ENCODE results near the gene PIAS2. TPM values are rescaled to one million over a fixed set of nuclear protein-coding genes. Genes with fewer than 3 reads are reported as not detected.

The PIAS2 gene
- polyA plus RNA-seq, 1 donor (not counting 4 experiments of a cell fraction or from before 2014, with no cell fraction given): 11.4 TPM

- H4K20me1 ChIP-seq (ENCODE audit: control insufficient read depth, extremely low read depth, insufficient read depth, low read length): no peaks in the 10 kb centered on the region
- H3K4me2 ChIP-seq (ENCODE audit: control insufficient read depth, extremely low read depth, insufficient read depth, low read depth, low read length): no peak overlapping the region
- H3K79me2 ChIP-seq (ENCODE audit: control insufficient read depth, insufficient read depth, low read length): no peaks in the 10 kb centered on the region
- no peaks in the 10 kb centered on the region for H3K9me3 ChIP-seq (ENCODE audit: control insufficient read depth, low read depth, low read length)
- FAIRE-seq: no peak
- no peak overlapping the region for H2AFZ ChIP-seq (ENCODE audit: control insufficient read depth, low read length)
- no peaks in the 10 kb centered on the region for H3K36me3 ChIP-seq (ENCODE audit: control insufficient read depth in 2 of 2, extremely low read depth in 1 of 2, insufficient read depth in 2 of 2, low read length in 2 of 2)
- H3K4me3 ChIP-seq (ENCODE audit: control insufficient read depth in 2 of 3, extremely low read depth in 1 of 3, insufficient read depth in 2 of 3, low read depth in 1 of 3, low read length in 3 of 3): no peak overlapping the region
- TF ChIP-seq, protein P1, sequence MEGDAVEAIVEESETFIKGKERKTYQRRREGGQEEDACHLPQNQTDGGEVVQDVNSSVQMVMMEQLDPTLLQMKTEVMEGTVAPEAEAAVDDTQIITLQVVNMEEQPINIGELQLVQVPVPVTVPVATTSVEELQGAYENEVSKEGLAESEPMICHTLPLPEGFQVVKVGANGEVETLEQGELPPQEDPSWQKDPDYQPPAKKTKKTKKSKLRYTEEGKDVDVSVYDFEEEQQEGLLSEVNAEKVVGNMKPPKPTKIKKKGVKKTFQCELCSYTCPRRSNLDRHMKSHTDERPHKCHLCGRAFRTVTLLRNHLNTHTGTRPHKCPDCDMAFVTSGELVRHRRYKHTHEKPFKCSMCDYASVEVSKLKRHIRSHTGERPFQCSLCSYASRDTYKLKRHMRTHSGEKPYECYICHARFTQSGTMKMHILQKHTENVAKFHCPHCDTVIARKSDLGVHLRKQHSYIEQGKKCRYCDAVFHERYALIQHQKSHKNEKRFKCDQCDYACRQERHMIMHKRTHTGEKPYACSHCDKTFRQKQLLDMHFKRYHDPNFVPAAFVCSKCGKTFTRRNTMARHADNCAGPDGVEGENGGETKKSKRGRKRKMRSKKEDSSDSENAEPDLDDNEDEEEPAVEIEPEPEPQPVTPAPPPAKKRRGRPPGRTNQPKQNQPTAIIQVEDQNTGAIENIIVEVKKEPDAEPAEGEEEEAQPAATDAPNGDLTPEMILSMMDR (optimal IDR thresholded peaks at IDR 0.05 in 1 of 3, IDR thresholded peaks at IDR 0.05 in 1 of 3, conservative IDR thresholded peaks at IDR 0.05 in 1 of 3; ENCODE audit: extremely low read depth in 1 of 3, insufficient read depth in 2 of 3, low read length in 3 of 3): no peak
- TF ChIP-seq EZH2 (IDR thresholded peaks at IDR 0.05; ENCODE audit: low read length): no peak
- no peak overlapping the region for H3K27ac ChIP-seq (ENCODE audit: control insufficient read depth, insufficient read depth, low read length)
- dilution Hi-C loops (cut with MboI; ENCODE audit: extremely low pct_ligation_motif_present, low sequenced_read_pairs): no loop called here
- no peaks in the 10 kb centered on the region for H3K9me1 ChIP-seq (ENCODE audit: control insufficient read depth, extremely low read depth, insufficient read depth, low read length)
- no peak overlapping the region for H3K9ac ChIP-seq (ENCODE audit: control insufficient read depth, extremely low read depth, insufficient read depth, low read length)
- no peaks in the 10 kb centered on the region for H3K4me1 ChIP-seq (ENCODE audit: control insufficient read depth, extremely low read depth, insufficient read depth, low read length)
- no peak for DNase-seq (ENCODE audit: low read depth, low spot score)
- H3K27me3 ChIP-seq (ENCODE audit: control insufficient read depth, extremely low read depth, insufficient read depth, low read length): peaks cover 5% of the 10 kb centered on the region
Measured at GRCh38 chr18:46770708-46771107, 146.6 kb downstream of the PIAS2 start.

DNA sequence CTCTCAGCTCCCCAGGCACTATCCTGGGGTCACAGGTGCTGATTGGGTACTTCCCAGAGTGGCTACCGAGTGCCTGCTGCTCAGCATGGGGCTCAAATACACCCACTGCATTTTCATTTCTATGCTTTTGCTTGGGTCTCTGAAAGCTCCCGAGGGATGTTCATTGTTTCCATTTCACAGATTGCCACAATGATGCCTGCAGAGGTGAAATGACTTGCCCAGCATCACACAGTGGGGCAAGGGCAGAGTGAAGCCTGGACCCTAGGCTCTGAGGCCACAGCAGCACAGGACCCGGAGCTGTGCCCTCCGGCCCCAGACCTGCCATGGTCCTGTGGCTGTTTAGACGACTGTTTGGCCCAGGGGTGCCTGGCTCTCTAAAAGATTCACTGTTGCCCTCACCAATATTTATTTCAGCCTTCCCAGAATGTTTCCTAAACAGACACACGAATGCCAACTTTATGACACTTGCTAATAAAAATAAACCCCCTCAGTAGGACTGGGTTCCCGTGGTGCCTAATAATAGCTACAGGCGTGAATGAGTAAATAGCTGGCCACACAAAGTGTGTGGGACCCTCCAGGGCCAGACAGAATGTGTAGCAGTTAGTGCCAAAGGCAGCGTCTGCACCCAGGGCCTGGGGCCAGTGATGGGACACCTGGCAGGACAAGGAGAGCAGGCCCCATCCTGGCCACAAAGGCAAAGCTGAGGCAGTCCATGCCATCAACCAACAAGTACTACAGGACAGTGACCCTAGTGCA is 149.0 kb downstream of the PIAS2 start:
- no peak for TF ChIP-seq EZH2 (IDR thresholded peaks at IDR 0.05; ENCODE audit: low read length)
- TF ChIP-seq, protein P1 (optimal IDR thresholded peaks at IDR 0.05 in 1 of 3, IDR thresholded peaks at IDR 0.05 in 1 of 3, conservative IDR thresholded peaks at IDR 0.05 in 1 of 3; ENCODE audit: extremely low read depth in 1 of 3, insufficient read depth in 2 of 3, low read length in 3 of 3): no peak
- no peaks in the 10 kb centered on the region for H4K20me1 ChIP-seq (ENCODE audit: control insufficient read depth, extremely low read depth, insufficient read depth, low read length)
- FAIRE-seq: no peak

More for the DNA sequence above, 149.0 kb downstream of the PIAS2 start:
- Histone ChIP-seq H3K36me3 (ENCODE audit: control insufficient read depth in 2 of 2, extremely low read depth in 1 of 2, insufficient read depth in 2 of 2, low read length in 2 of 2) (no peaks in the 10 kb centered on the region), H2AFZ (ENCODE audit: control insufficient read depth, low read length) (no peak overlapping the region), H3K9ac (ENCODE audit: control insufficient read depth, extremely low read depth, insufficient read depth, low read length) (no peak overlapping the region), H3K9me3 (ENCODE audit: control insufficient read depth, low read depth, low read length) (no peaks in the 10 kb centered on the region), H3K27ac (ENCODE audit: control insufficient read depth, insufficient read depth, low read length) (no peak overlapping the region), H3K79me2 (ENCODE audit: control insufficient read depth, insufficient read depth, low read length) (no peaks in the 10 kb centered on the region), H3K4me1 (ENCODE audit: control insufficient read depth, extremely low read depth, insufficient read depth, low read length) (no peaks in the 10 kb centered on the region), H3K4me3 (ENCODE audit: control insufficient read depth in 2 of 3, extremely low read depth in 1 of 3, insufficient read depth in 2 of 3, low read depth in 1 of 3, low read length in 3 of 3) (no peak overlapping the region), H3K4me2 (ENCODE audit: control insufficient read depth, extremely low read depth, insufficient read depth, low read depth, low read length) (no peak overlapping the region), H3K27me3 (ENCODE audit: control insufficient read depth, extremely low read depth, insufficient read depth, low read length) (peaks cover 5% of the 10 kb centered on the region), H3K9me1 (ENCODE audit: control insufficient read depth, extremely low read depth, insufficient read depth, low read length) (no peaks in the 10 kb centered on the region)
- dilution Hi-C loops (cut with MboI; ENCODE audit: extremely low pct_ligation_motif_present, low sequenced_read_pairs): no loop called here
- no peak for DNase-seq (ENCODE audit: low read depth, low spot score)

All from keratinocyte (primary cell).